Neural cell (in vitro differentiated cells): ENCODE measurements around the gene ZSCAN31. TPM values are rescaled to one million over a fixed set of nuclear protein-coding genes. Genes with fewer than 3 reads are reported as not detected.
A peak's percentile ranks its signal among the peaks of the same experiment; 100 is the strongest.

ENCODE experiments used
- H2AFZ ChIP-seq: fragments of 200-600, 300-800 bp; sonication (generic), shearing (Covaris generic); 2 replicates; pipeline ENCODE4 v1.6.0; 2014; ENCODE audit warnings: low read depth, mild to moderate bottlenecking, antibody characterized with exemption, low read length, moderate library complexity
- H3F3A ChIP-seq: fragments of 200-600 bp; shearing (Covaris generic); 2 replicates; pipeline ENCODE4 v1.6.1; 2016; ENCODE audit warnings: mild to moderate bottlenecking, moderate library complexity, mixed read lengths, antibody characterized with exemption, low read length; ENCODE audit not compliant: insufficient read depth, poor library complexity, severe bottlenecking
- H3K27ac ChIP-seq: fragments of 200-600, 300-800 bp; sonication (generic), shearing (Covaris generic); 2 replicates; pipeline ENCODE4 v1.5.1; 2014; ENCODE audit warnings: mild to moderate bottlenecking, low read length, moderate library complexity
- H3K27me3 ChIP-seq: fragments of 300-800, 200-600 bp; sonication (generic), shearing (Covaris generic); 2 replicates; pipeline ENCODE4 v1.6.0; 2014; ENCODE audit warnings: mild to moderate bottlenecking, low read depth, low read length, moderate library complexity; ENCODE audit not compliant: insufficient read depth
- H3K36me3 ChIP-seq: fragments of 300-800, 200-600 bp; sonication (generic), shearing (Covaris generic); 2 replicates; pipeline ENCODE4 v1.5.1; 2014; ENCODE audit warnings: mild to moderate bottlenecking, antibody characterized with exemption, low read length, moderate library complexity; ENCODE audit not compliant: insufficient read depth
- H3K4me2 ChIP-seq: fragments of 300-800, 200-600 bp; sonication (generic), shearing (Covaris generic); 2 replicates; pipeline ENCODE4 v1.6.0; 2014; ENCODE audit warnings: mild to moderate bottlenecking, low read length
- H3K4me3 ChIP-seq: fragments of 300-800, 200-600 bp; sonication (generic), shearing (Covaris generic); 2 replicates; pipeline ENCODE4 v1.5.1; 2014; ENCODE audit warnings: mild to moderate bottlenecking, low read length, moderate library complexity
- H3K79me2 ChIP-seq: fragments of 200-600 bp; shearing (Covaris generic); replicated peaks from 2 replicates; pipeline ENCODE4 v1.6.0; 2014; ENCODE audit warnings: mild to moderate bottlenecking, low read length, moderate library complexity; ENCODE audit not compliant: insufficient read depth
- H3K9ac ChIP-seq: fragments of 300-800, 200-600 bp; sonication (generic), shearing (Covaris generic); 2 replicates; pipeline ENCODE4 v1.6.1; 2016; ENCODE audit warnings: mild to moderate bottlenecking, low read length, mixed read lengths
- H3K9me2 ChIP-seq: fragments of 200-600 bp; shearing (Covaris generic); 2 replicates; pipeline ENCODE4 v1.6.1; 2016; ENCODE audit warnings: mild to moderate bottlenecking, low read length, mixed read lengths; ENCODE audit not compliant: insufficient read depth
- H3K9me3 ChIP-seq: fragments of 200-600, 300-800 bp; sonication (generic), shearing (Covaris generic); 2 replicates; pipeline ENCODE4 v1.6.1; 2016; ENCODE audit warnings: mild to moderate bottlenecking, mixed run types, low read length, moderate library complexity, mixed read lengths
- H4K20me1 ChIP-seq: fragments of 200-600 bp; shearing (Covaris generic); 2 replicates; pipeline ENCODE4 v1.6.1; 2016; ENCODE audit warnings: mild to moderate bottlenecking, mixed run types; ENCODE audit not compliant: insufficient read depth
- EP300 ChIP-seq: fragments of 450-650 bp; conservative IDR thresholded peaks from 2 replicates; pipeline ENCODE4 v1.6.1; 2014; ENCODE audit warnings: antibody characterized with exemption, mild to moderate bottlenecking, moderate library complexity; ENCODE audit not compliant: poor library complexity, severe bottlenecking
- EZH2 ChIP-seq: fragments of 200-600, 300-800 bp; shearing (Covaris generic), sonication (generic); IDR thresholded peaks from 2 replicates; pipeline ENCODE4 v1.6.1; 2014; ENCODE audit warnings: antibody characterized with exemption, low read length, borderline replicate concordance, mild to moderate bottlenecking; ENCODE audit not compliant: insufficient read depth, poor library complexity, severe bottlenecking
- MXI1 ChIP-seq: fragments of 450-650 bp; conservative IDR thresholded peaks from 2 replicates; pipeline ENCODE4 v1.6.1; 2014; ENCODE audit warnings: antibody characterized with exemption, mild to moderate bottlenecking; ENCODE audit not compliant: poor library complexity, severe bottlenecking
- POLR2AphosphoS5 ChIP-seq: IDR thresholded peaks from 2 replicates; pipeline ENCODE4 v1.6.1; 2012
- RAD21 ChIP-seq: fragments of 450-650 bp; conservative IDR thresholded peaks from 2 replicates; pipeline ENCODE4 v1.6.1; 2014; ENCODE audit warnings: antibody characterized with exemption, mild to moderate bottlenecking, moderate library complexity
- SMC3 ChIP-seq: fragments of 450-650 bp; conservative IDR thresholded peaks from 2 replicates; pipeline ENCODE4 v1.6.1; 2014; ENCODE audit warnings: antibody characterized with exemption, mild to moderate bottlenecking, moderate library complexity; ENCODE audit not compliant: poor library complexity
- TAF1 ChIP-seq: IDR thresholded peaks from 2 replicates; pipeline ENCODE4 v1.6.1; 2012; ENCODE audit warnings: low read depth
- polyA plus RNA-seq: library from polyadenylated mRNA; depleted of rRNA; stranded (reverse); fragments of >200 nt; gene quantifications from 2 replicates; pipeline ENCODE4 v1.2.3, GENCODE V29; 2014
- TF ChIP-seq, protein P1 (sequence below): fragments of 450-650 bp; IDR thresholded peaks from 2 replicates; pipeline ENCODE4 v1.5.1; 2014; ENCODE audit warnings: antibody characterized with exemption, mild to moderate bottlenecking, moderate library complexity; ENCODE audit not compliant: poor library complexity, severe bottlenecking
- TF ChIP-seq, protein P2 (sequence below): IDR thresholded peaks from 2 replicates; pipeline ENCODE4 v1.6.1; 2012; ENCODE audit warnings: borderline replicate concordance

The ZSCAN31 gene
- polyA plus RNA-seq, 1 donor from 2014 or later: 2.6 TPM

GRCh38 chr6:28282926-28283325 lies 53.0 kb downstream of the ZSCAN31 start:
- Histone ChIP-seq H3K36me3 (peaks cover 10% of the 10 kb centered on the region), H3F3A (peaks cover 4% of the 10 kb centered on the region), H3K9me2 (no peaks in the 10 kb centered on the region), H3K9ac (no peak overlapping the region), H3K79me2 (peaks cover 32% of the 10 kb centered on the region), H4K20me1 (no peaks in the 10 kb centered on the region), H3K4me2 (peak overlapping the region; percentile 91), H3K27ac (no peak overlapping the region), H2AFZ (no peak overlapping the region), H3K4me3 (peak overlapping the region; percentile 88), H3K27me3 (no peaks in the 10 kb centered on the region), H3K9me3 (no peaks in the 10 kb centered on the region)
- TF ChIP-seq EZH2 (no peak), POLR2AphosphoS5 (no peak), TAF1 (no peak), SMC3 (no peak), EP300 (no peak), MXI1 (no peak), RAD21 (no peak)
- TF ChIP-seq, protein P1, sequence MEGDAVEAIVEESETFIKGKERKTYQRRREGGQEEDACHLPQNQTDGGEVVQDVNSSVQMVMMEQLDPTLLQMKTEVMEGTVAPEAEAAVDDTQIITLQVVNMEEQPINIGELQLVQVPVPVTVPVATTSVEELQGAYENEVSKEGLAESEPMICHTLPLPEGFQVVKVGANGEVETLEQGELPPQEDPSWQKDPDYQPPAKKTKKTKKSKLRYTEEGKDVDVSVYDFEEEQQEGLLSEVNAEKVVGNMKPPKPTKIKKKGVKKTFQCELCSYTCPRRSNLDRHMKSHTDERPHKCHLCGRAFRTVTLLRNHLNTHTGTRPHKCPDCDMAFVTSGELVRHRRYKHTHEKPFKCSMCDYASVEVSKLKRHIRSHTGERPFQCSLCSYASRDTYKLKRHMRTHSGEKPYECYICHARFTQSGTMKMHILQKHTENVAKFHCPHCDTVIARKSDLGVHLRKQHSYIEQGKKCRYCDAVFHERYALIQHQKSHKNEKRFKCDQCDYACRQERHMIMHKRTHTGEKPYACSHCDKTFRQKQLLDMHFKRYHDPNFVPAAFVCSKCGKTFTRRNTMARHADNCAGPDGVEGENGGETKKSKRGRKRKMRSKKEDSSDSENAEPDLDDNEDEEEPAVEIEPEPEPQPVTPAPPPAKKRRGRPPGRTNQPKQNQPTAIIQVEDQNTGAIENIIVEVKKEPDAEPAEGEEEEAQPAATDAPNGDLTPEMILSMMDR: no peak
- TF ChIP-seq, protein P2, sequence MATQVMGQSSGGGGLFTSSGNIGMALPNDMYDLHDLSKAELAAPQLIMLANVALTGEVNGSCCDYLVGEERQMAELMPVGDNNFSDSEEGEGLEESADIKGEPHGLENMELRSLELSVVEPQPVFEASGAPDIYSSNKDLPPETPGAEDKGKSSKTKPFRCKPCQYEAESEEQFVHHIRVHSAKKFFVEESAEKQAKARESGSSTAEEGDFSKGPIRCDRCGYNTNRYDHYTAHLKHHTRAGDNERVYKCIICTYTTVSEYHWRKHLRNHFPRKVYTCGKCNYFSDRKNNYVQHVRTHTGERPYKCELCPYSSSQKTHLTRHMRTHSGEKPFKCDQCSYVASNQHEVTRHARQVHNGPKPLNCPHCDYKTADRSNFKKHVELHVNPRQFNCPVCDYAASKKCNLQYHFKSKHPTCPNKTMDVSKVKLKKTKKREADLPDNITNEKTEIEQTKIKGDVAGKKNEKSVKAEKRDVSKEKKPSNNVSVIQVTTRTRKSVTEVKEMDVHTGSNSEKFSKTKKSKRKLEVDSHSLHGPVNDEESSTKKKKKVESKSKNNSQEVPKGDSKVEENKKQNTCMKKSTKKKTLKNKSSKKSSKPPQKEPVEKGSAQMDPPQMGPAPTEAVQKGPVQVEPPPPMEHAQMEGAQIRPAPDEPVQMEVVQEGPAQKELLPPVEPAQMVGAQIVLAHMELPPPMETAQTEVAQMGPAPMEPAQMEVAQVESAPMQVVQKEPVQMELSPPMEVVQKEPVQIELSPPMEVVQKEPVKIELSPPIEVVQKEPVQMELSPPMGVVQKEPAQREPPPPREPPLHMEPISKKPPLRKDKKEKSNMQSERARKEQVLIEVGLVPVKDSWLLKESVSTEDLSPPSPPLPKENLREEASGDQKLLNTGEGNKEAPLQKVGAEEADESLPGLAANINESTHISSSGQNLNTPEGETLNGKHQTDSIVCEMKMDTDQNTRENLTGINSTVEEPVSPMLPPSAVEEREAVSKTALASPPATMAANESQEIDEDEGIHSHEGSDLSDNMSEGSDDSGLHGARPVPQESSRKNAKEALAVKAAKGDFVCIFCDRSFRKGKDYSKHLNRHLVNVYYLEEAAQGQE: no peak

GRCh38 chr6:28281288-28282064 lies 54.5 kb downstream of the ZSCAN31 start, which contains the start of gene PGBD1:
Gene PGBD1, plus strand, starts transcription at chr6:28281572. Its CDS starts 2,242 bp downstream, at chr6:28283814.
- TF ChIP-seq RAD21: peak; percentile 41
- no peak for TF ChIP-seq EZH2
- TF ChIP-seq POLR2AphosphoS5: peak; percentile 47
- TF ChIP-seq, protein P1: peak; percentile 37
- peak; percentile 47 for TF ChIP-seq TAF1
- no peak for TF ChIP-seq EP300
- TF ChIP-seq, protein P2: peak; percentile 53
- peak; percentile 74 for TF ChIP-seq MXI1
- TF ChIP-seq SMC3: peak; percentile 49
- peak within 1 kb of the TSS; percentile 71 for H3K27ac ChIP-seq
- H3K9ac ChIP-seq: peak within 1 kb of the TSS; percentile 79
- peaks cover 32% of the 10 kb centered on the region for H3K79me2 ChIP-seq
- H3K27me3 ChIP-seq: no peaks in the 10 kb centered on the region
- H3F3A ChIP-seq: peaks cover 4% of the 10 kb centered on the region
- H3K9me2 ChIP-seq: no peaks in the 10 kb centered on the region
- peaks cover 12% of the 10 kb centered on the region for H3K36me3 ChIP-seq
- no peaks in the 10 kb centered on the region for H4K20me1 ChIP-seq
- H3K4me3 ChIP-seq: peak within 1 kb of the TSS; percentile 88
- peak within 1 kb of the TSS; percentile 75 for H2AFZ ChIP-seq
- peak within 1 kb of the TSS; percentile 91 for H3K4me2 ChIP-seq
- H3K9me3 ChIP-seq: no peaks in the 10 kb centered on the region
